GM15510 (cell line): ENCODE results near the gene RPRD1B.

Source experiments
- POLR2A ChIP-seq: IDR thresholded peaks from 3 replicates; pipeline ENCODE4 v1.6.1; 2011; ENCODE audit warnings: borderline replicate concordance; ENCODE audit not compliant: insufficient read length; ENCODE audit errors: extremely low read depth

Gene RPRD1B

DNA sequence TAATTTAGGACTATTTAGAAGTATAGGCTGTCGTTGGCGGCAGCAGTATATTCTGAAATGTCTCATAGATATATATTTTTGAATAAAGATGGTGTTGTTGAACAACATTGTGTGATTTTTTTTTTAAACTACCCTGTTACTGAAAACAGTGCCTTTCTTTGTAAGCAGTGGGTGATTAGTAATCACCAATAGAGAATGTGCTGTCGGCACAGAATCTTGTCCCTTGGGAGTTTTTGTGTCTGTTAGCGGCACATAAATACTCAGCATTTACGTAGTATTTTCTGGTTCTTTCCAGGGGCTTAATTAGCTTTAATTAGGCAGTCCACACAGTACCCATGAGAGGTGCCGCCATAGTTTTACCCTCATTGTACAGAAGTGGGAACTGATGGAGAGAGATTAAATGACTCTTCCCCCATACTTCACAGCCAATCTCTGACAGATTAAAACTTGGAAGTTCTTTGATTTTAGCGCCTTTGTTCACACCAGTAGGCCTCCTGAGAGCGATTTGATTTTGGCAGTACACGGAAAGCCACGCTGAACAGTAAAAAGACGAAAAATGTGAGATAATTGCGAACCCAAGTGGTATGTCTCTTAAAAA, 58.8 kb downstream of the RPRD1B start:
- no peak for TF ChIP-seq POLR2A

DNA sequence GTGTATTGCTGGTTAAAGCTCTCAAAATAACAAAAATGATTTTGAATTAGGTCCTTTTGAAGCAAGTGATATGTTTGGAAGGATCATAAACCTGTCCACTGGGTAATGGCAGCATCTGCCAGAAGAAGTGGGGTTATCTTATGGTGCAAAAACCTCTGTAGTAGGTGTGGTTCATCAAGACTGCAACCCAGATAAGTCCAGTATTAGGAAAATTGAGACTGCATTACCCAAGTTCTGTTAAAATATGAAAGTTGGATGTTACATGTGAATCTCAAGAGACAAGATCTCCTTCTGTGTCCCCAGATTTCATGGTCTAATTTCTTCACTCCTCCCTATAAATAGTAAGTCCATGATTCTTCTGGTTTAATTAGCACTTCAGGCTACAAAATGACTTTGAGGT, 59.4 kb downstream of the RPRD1B start:
- TF ChIP-seq POLR2A = no peak

DNA sequence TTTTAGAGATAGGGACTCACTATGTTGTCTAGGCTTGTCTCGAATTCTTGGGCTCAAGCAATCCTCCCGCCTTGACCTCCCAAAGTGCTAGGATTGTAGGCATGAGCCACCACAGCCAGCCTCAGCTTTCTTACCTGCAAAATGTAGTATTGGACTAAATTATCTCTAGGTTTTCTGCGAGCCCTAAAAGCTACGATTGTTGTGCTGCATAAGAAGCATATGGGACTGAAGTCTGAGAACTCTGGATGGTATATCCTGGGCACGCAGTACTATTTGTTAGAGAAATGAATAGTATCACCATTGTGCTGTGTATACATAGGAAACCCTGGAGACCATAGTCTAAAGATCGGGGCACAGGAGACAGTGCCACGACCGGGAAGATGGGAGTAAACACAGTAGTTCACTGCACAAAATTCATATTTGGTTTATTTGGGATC, 60.1 kb downstream of the RPRD1B start:
- no peak for TF ChIP-seq POLR2A

DNA sequence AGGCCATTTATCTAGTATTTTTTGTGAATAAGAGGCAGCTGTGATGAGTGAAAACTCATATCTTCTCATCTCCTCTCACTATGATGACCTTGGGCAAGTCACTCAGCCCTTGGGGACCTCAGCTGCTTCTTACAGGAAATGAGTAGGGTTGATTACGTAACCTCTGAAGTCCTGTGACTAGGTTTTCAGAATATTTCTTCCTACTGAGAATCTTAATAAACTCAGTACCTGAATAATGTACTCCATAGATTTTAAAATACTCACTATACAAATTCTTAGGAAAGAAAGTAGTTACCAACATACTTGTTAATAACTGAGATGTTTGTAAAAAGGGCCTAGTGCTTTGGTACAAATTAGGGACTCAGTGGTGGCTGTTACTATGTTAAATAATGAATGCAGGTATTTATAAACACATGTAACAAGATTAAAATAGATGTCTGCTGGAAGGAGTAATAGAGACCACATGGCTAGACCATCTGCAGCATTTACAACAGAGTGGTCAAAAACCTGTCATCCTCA, 60.9 kb downstream of the RPRD1B start:
- TF ChIP-seq POLR2A = peak; percentile 25

DNA sequence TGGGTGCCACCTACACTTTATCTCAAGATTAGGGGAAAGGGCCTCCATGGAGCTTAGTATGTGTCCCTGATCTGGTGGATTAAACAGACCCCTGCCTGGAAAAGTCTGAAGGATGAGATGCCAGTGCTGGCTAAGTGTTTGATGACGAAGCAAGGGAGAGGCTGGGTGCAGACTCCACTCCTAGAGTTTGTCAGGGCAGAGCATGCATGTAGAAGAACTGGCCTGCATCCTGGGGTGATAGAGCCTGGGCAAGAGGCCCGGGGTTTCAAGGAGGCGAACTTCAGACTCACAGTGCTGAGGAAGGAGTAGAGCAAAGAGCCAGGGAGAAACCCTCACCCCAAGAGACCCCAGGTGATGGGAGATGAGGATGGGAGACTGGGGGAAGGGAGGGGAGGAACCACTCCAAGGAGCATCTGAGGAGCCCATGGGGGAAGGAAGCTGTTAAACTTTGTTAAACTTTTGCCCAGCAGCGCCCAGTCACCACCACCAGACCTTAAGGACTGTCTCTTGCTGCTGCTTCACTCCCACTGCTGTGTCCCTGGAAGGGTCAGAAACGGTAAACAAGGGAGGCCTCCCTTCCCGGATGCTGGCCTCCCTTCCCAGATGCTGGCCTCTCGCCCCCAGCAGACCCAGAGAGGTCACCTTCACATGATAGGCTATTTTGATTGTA, 61.6 kb downstream of the RPRD1B start:
- no peak for TF ChIP-seq POLR2A

DNA sequence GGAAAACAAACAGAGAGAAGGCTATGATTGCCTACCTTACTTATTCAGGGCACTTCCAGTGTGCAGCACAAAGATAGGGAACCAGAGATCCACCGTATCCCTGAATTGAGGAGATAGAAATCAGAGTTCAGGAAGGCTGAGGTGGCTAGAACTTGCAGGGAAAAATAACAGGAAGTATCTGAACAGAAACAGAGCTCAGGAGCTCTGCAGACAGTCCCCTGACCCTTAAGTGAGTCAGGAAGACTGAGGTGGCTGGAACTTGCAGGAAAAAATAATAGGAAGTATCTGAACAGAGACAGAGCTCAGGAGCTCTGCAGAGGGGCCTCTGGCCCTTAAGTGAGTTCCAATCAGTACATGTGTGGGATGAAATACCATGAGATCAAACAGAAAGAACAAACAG, 65.4 kb downstream of the RPRD1B start:
- TF ChIP-seq POLR2A = no peak

DNA sequence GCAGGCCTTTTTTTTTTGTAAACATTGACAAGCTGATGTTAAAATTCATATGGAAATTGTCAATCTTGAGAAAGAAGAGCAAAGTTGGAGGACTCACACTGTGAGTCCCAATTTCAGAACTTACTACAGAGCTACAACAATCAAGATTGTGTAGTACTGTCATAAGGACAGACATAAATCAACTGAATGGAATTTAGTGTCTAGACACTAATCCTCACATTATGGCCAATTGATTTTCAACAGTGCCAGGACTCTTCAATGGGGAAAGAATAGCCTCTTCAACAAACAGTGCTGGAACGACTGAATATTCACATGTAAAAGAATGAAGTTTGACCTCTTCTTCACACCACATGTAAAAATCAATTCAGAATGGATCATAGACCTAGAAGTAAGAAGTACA, 70.7 kb downstream of the RPRD1B start:
- no peak for TF ChIP-seq POLR2A

DNA sequence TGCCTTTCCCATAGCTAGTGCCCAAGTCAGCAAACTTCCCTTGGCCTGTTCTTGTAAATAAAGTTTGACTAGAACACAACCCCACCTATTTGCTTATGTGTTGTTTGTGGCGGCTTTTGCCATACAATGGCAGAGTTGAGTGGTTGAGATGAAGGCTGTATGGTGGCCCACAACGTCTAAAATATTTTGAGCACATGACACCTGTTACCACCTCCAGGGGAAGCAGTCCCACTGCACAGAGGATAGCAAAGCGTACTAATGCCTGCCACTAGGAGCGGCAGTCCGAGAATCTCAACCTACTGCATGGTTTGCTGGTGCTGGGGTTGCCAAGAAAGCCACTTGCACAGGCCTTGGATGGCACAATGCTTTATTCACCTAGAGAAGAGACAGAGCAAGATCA, 72.9 kb downstream of the RPRD1B start:
- no peak for TF ChIP-seq POLR2A

DNA sequence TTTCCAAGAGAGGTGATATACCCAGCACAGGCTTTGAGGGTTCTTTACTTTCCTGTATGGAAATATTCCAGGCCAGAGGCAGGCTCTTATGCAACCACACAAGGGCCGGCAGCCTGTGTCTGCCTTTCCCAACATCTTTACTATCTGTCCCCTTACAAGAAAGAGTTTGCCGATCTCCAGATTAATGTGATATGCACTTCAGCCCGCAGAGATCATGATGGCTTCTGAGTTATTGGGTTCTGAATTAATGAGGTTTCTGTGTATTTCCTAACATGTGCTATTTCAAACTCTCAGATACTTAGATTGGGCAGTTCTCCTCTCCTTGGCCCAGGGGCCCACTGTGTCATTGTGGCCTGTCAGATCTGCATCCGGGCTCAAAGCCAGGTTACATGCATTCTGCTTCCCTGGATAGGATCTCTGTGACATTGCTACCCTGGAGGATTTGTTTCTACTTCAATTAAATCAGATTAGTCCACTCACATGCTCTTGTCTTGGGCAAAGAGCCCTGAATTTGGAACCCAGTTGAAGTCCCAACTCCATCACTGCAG, 75.0 kb downstream of the RPRD1B start:
- no peak for TF ChIP-seq POLR2A

DNA sequence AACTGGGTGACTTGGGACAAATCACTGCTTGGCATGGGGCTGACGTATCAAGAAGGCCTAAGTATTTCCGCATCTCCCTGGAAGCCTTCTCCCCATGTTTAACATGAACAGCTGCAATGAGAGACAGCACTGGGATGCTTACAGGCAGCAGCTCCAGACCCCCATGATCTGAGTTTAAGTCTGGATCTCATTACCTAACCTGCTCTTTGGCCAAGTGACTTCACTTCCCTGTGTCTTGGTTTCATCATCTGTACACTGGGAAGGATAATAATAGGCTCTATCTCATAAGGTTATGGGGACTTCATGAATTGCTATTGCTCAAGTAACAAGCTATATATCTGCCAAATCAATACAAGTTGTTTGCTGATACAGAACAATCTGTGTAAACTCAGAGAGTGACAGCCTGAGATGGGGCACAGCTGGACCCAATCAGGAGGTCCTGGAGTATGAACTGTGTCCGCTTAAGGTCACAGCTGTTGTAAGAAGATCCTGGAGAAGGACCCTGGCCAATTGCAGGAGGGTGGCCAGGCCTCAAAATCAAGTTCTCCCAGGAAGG, 75.5 kb downstream of the RPRD1B start:
- no peak for TF ChIP-seq POLR2A

DNA sequence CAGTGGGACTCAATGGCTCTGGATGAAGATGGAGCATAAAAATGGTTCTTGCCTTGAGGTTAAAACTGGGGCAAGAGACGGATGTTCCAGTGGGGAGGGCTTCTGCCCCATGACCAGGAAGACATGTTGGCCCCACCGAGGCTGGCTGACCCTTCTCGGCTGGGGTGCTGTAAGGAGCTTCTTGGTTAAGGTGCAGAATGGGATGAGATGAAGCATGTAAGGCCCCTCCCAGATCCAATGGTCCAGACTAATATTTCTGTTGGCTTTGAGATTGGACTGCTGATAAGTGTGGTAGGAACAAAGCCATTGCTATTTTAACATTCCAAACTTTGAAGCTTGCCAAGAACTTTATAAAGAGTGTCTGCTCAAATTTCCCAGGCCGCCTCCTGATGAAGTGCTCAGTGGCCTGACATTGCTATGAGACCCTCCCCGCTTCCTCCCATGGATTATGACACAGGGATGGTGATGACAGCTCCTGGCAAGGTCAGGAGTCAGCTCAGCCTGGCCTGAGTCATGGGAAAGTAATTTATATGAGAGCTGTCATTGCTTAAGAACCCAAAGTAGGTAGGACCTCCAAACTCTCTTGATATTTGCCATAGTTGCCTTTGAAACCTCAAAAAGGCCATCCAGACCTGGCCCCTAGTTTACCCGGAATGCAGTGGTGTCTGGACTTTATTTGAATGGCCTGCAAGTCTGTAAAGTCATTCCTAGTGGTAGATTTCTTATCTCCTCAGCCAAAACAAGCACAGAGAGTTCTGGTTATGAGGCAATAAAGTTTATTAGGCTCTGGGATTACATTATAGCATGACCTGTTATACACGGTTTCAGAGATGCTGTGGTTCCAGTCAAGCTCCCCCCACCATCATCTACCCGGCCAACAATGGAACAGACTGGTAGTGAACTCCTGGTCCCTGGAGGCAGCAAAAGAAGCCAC, 76.3 kb downstream of the RPRD1B start:
- no peak for TF ChIP-seq POLR2A

DNA sequence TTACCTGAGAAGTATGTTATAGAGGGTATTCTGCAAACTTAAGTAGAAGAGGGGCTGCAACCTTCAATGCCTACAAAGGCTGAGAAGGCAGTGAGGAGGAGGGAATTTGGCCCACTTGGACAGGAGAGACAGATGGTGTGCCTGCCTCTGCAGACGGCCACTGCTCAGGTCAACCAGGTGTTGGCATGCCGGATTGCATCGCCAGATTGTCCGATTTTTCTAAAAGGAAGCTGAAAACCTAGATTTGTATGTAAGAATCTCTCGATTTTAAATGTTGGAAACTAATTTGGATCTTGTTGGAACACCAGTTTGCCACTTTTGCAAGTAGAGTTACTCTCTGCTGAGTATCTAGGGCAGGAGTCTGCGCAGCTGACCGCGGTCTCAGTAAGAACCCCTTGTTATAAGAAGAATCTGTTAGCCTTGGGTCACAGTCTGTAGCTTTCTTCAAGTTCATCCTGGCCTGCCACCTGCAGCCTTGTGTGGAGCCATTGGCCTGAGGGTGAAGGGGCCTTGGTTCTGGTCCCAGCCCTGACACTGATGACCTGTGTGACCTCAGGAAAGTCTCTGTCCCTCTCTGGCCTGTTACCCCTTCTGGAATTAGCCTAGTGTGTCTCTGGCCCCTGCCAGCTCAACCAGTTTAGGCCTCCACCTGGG, 77.1 kb downstream of the RPRD1B start:
- no peak for TF ChIP-seq POLR2A

DNA sequence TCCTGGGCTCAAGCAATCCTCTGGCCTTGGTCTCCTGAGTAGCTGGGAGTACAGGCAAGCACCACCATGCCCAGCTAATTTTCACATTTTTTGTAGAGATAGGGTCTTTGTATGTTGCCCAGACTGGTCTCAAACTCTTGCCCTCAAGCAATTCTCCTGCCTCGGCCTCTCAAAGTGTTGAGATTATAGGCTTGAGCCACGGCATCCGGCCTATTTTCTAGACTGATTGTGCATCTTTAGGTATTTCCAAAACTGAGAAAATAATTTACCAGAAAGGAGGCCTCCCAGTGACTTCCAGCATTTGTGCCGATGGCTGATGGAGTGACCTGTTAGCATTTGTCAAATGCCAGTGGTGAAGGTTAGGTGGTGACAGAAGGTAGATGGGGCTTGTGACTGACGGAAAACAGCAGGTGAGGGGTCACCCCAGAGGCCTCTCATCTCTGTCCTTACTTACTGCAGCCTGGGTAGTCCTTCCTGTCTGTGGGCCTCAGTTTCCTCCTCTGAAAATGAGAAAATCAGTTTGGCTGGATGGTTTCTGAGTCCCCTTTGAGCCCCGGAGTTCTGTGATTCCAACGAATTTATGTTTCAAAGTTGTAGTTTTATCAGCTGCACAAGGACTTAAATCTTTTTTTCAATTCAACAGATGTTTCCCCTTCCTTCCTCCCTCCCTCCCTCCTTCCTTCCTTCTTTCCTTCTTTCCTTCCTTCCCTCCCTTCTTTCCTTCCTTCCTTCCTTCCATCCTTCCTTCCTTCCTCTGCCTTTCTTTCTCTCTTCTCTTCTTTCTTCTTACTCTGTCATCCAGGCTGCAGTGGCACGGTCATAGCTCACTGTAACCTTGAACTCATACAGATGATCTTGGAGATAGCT, 78.1 kb downstream of the RPRD1B start:
- no peak for TF ChIP-seq POLR2A

DNA sequence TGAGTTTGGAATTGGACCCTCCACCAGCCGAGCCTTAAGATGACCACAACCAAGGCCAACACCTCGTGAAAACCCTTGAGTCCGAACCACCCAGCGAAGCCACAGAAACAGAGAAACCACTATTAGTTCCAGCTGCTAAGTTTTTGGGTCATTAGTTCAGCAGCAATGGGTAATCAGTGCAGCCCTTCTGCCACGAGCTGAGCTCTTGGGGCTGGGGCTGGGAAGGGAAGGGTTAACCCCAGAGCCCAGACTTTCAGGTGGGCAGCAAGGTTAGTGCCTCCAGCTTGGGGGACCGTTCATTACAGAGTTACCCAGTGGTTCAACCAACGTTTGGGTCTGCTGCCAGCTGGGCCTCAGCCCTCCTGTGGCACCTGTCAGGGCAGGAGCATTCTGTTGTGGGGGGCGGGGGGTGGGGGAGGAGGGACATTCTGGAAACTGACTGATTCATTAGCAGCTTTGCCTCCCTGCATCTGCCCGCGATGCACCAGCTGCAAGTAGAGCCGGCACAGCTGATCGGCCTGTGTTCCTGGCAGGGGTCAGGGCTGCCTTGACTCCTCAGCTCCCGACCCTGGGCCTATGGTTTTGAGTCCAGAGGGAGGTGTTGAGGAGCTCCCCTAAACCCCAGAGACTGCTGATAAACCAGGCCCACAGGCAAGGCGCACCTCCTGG, 78.8 kb downstream of the RPRD1B start:
- no peak for TF ChIP-seq POLR2A

DNA sequence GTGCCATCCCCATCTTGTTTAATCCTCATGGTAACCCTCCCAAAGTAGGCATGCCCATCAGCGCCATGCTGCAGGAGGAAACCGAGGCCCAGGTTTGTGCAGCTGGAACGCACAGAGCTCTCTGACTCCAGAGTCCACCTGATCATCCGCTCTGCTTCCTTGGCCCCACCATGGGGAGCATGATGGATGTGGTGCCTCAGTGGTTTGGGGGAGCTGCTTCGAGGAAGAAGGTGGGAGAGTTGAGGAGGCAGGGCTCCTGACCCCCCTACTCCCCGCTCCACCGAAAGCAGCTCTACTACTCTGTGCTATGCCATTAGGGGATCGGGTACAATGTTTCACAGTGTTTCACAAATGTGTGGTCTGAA, 79.4 kb downstream of the RPRD1B start:
- no peak for TF ChIP-seq POLR2A
